ENCODE data around the gene GTF2B.

DNA sequence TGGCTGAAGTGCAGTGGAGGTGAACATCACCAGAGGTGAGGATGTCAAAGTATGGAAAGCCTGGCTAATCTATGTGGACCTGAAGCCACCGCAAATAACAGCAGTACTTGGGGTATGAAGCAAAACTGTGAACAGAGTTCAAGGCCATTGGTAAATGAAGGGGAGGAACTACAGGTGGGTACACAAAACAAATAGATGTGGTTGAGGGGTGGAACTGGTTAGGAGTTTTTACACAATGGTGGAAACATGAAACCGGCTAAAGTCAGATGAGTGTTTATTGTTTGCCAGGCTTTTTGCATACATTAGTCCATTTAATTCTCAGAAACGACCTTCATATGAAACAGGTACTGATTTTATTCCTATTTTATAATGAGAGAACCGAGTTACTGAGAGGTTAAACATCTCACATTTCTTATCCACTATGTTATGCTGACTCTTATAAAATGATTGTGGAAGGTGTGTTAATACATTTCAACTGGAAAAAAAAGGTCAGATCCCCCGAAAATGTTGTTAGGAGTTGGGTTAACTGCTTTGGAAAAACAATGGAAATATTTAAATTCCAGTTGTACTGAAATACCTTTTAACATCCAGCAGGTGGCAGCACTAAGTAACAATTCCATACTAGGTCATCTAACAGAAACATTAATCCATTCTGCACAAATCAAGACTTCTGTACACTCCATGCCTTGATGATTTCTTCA, 44.3 kb upstream of the GTF2B start:
- TF ChIP-seq CTCF (IDR thresholded peaks at IDR 0.05; ENCODE audit: insufficient read depth, low read depth, low read length) (peak; percentile 76), EZH2 (IDR thresholded peaks at IDR 0.05; ENCODE audit: insufficient read depth, low read length) (no peak)

All from astrocyte (in vitro differentiated cells and primary cell).